DND-41 (cell line): ENCODE data around the gene MARS1.
A peak's percentile ranks its signal among the peaks of the same experiment; 100 is the strongest.

Experiments
- ATAC-seq: fragments of 200-7000 bp; cut with Tn5 transposase; 3 replicates; pipeline ENCODE4 v1.9.1; 2021; ENCODE audit warnings: low read depth; ENCODE audit not compliant: insufficient read depth
- DNase-seq: peaks from one replicate; pipeline ENCODE4 v3.0.0-alpha.2; 2020
- H2AFZ ChIP-seq: 2 replicates; pipeline ENCODE4 v1.6.0; 2012; ENCODE audit warnings: low read depth, low read length
- H3K27ac ChIP-seq: 2 replicates; pipeline ENCODE4 v1.5.1; 2012; ENCODE audit warnings: low read length, inconsistent platforms
- H3K27me3 ChIP-seq: fragments of 200-600 bp; sonication (generic); 2 replicates; pipeline ENCODE4 v1.6.0; 2012; ENCODE audit warnings: low read length, mild to moderate bottlenecking, inconsistent platforms; ENCODE audit not compliant: insufficient read depth, poor library complexity
- H3K36me3 ChIP-seq: 2 replicates; pipeline ENCODE4 v1.5.1; 2012; ENCODE audit warnings: low read length, inconsistent platforms; ENCODE audit not compliant: insufficient read depth
- H3K4me1 ChIP-seq: 2 replicates; pipeline ENCODE4 v1.5.1; 2012; ENCODE audit warnings: mild to moderate bottlenecking, low read length; ENCODE audit not compliant: insufficient read depth
- H3K4me2 ChIP-seq: 2 replicates; pipeline ENCODE4 v1.6.0; 2012; ENCODE audit warnings: mild to moderate bottlenecking, moderate library complexity, low read length, inconsistent platforms; ENCODE audit not compliant: insufficient read depth
- H3K4me3 ChIP-seq, 2 experiments: fragments of 200-600 bp in 1 of 2; shearing (Covaris generic) in 1 of 2; 2 replicates each; pipeline ENCODE4 v1.5.1; 2012 to 2016; ENCODE audit warnings: inconsistent platforms in 2 of 2, low read length in 2 of 2, mild to moderate bottlenecking in 2 of 2, low read depth in 1 of 2, moderate library complexity in 1 of 2
- H3K79me2 ChIP-seq: 2 replicates; pipeline ENCODE4 v1.6.0; 2012; ENCODE audit warnings: low read length, inconsistent platforms; ENCODE audit not compliant: insufficient read depth
- H3K9ac ChIP-seq: 2 replicates; pipeline ENCODE4 v1.6.0; 2012; ENCODE audit warnings: low read depth, mild to moderate bottlenecking, inconsistent platforms, low read length, moderate library complexity
- H3K9me3 ChIP-seq: 2 replicates; pipeline ENCODE4 v1.5.1; 2012; ENCODE audit warnings: low read length, moderate library complexity, mild to moderate bottlenecking, inconsistent platforms; ENCODE audit not compliant: insufficient read depth, severe bottlenecking
- H4K20me1 ChIP-seq: 2 replicates; pipeline ENCODE4 v1.6.0; 2012; ENCODE audit warnings: low read length; ENCODE audit not compliant: insufficient read depth
- CTCF ChIP-seq: IDR thresholded peaks from 2 replicates; pipeline ENCODE4 v1.5.1; 2012; ENCODE audit warnings: borderline replicate concordance, low read length, moderate library complexity, mild to moderate bottlenecking; ENCODE audit not compliant: poor library complexity, severe bottlenecking; ENCODE audit errors: extremely low read depth
- EZH2 ChIP-seq: IDR thresholded peaks from 3 replicates; pipeline ENCODE4 v1.6.1; 2012; ENCODE audit warnings: borderline replicate concordance, low read depth, mild to moderate bottlenecking, moderate library complexity, low read length, inconsistent platforms; ENCODE audit not compliant: severe bottlenecking

MARS1 gene

DNA sequence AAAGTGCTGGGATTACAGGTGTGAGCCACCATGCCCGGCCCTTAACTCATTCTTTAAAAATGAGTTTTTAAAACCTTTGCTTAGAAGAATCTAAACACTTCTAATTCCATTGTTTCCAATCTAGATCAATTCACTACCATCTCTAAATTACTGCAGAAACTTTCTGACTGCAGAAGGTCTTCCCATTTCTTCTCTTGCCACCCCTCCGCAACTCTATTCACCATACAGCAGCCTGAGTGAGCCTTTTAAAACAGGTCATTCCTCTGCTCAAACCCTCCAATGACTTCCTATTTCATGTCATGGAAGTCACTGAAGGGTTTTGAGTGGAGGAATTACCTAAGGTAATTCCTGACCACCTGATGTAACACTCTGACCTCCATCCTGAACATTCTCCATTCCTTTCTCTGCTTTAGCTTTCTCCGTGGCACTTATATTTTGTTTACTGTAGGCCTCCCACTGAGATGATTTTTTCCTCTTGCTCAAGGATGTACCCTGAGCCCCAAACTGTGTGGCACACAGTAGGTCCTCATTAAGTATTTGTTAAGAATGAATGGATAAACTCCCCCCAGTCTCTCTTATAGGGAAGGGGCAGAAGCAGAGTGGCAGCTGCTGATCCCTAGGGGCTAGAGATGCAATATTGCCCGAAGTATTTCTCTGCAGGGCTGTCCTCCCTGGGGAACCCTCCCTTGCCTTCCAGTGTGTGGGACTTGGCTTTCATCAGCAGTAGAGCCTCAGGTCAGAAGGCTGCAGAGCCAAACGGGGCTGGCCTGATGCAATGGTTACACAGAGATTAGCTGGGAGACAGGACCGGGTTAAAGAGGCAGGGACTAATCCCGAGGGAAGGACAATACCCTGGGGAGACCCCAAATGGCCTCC, 31.3 kb downstream of the MARS1 start:
- peak overlapping the region; percentile 97 for H3K9ac ChIP-seq
- DNase-seq (no peak), ATAC-seq (no peak)
- H3K27ac ChIP-seq: peak overlapping the region; percentile 99
- peaks cover 61% of the 10 kb centered on the region for H4K20me1 ChIP-seq
- no peaks in the 10 kb centered on the region for H3K9me3 ChIP-seq
- peak overlapping the region; percentile 86 to 91; a peak in 3 of 4 replicates for H3K4me3 ChIP-seq
- H3K36me3 ChIP-seq: peaks cover 69% of the 10 kb centered on the region
- TF ChIP-seq EZH2: no peak
- no peak for TF ChIP-seq CTCF
- H3K4me1 ChIP-seq: peaks cover 54% of the 10 kb centered on the region
- H3K27me3 ChIP-seq: no peaks in the 10 kb centered on the region
- H3K79me2 ChIP-seq: peaks cover 58% of the 10 kb centered on the region
- H2AFZ ChIP-seq: no peak overlapping the region
- peak overlapping the region; percentile 68 for H3K4me2 ChIP-seq

DNA sequence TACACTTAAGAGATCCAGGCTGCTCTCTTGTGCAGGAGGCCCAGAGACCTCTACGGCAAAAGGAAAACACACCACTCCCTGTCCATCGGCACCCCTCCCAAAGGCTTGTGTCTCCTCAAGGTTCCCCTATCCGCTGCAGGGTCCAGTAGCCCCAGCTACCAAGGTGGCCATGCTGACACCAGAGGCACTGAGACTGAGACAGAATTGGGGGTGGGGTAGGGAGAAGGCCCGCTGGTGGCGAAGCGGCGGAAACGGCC, 31.9 kb downstream of the MARS1 start:
- peak; percentile 50 for DNase-seq

GRCh38 chr12:57520053-57520818, 32.4 kb downstream of the MARS1 start, which contains the start of gene DDIT3:
DDIT3 (minus strand) TSS chr12:57520514; CDS start chr12:57517406, 3,108 bp downstream.
- H3K79me2 ChIP-seq: peaks cover 67% of the 10 kb centered on the region
- peak within 1 kb of the TSS; percentile 97 for H3K9ac ChIP-seq
- H3K36me3 ChIP-seq: peaks cover 69% of the 10 kb centered on the region
- peak within 1 kb of the TSS; percentile 46 for H2AFZ ChIP-seq
- no peaks in the 10 kb centered on the region for H3K9me3 ChIP-seq
- DNase-seq (peak; percentile 100), ATAC-seq (peak; percentile 73)
- no peaks in the 10 kb centered on the region for H3K27me3 ChIP-seq
- TF ChIP-seq EZH2 (no peak), CTCF (no peak)
- peaks cover 59% of the 10 kb centered on the region for H4K20me1 ChIP-seq
- H3K4me3 ChIP-seq: peak within 1 kb of the TSS; percentile 86 to 91
- peaks cover 64% of the 10 kb centered on the region for H3K4me1 ChIP-seq
- peak within 1 kb of the TSS; percentile 99 for H3K27ac ChIP-seq
- peak within 1 kb of the TSS; percentile 68 for H3K4me2 ChIP-seq

More for the DNA sequence above, 31.9 kb downstream of the MARS1 start:
- H3K4me1 ChIP-seq: peaks cover 59% of the 10 kb centered on the region
- H4K20me1 ChIP-seq: peaks cover 61% of the 10 kb centered on the region
- H3K9me3 ChIP-seq: no peaks in the 10 kb centered on the region
- TF ChIP-seq CTCF: no peak
- TF ChIP-seq EZH2: no peak
- H2AFZ ChIP-seq: no peak overlapping the region
- H3K9ac ChIP-seq: peak overlapping the region; percentile 97
- H3K27me3 ChIP-seq: no peaks in the 10 kb centered on the region
- peaks cover 64% of the 10 kb centered on the region for H3K79me2 ChIP-seq
- H3K36me3 ChIP-seq: peaks cover 69% of the 10 kb centered on the region
- peak overlapping the region; percentile 99 for H3K27ac ChIP-seq
- peak overlapping the region; percentile 68 for H3K4me2 ChIP-seq
- H3K4me3 ChIP-seq: peak overlapping the region; percentile 86 to 91
- ATAC-seq: 0 out of 3 replicates have a peak, but pooled peaks have one; percentile 1
